Brain microvascular endothelial cell (primary cell): ENCODE results near the gene PRSS36.

Source experiments
- DNase-seq: peaks from one replicate; pipeline ENCODE4 v3.0.0-alpha.2; 2020
- H3K27ac ChIP-seq: fragments of 250-450 bp; sonication (Bioruptor Pico); 2 replicates; pipeline ENCODE4 v1.5.1; 2020; ENCODE audit warnings: mild to moderate bottlenecking, moderate library complexity
- H3K27me3 ChIP-seq: fragments of 250-450 bp; sonication (Bioruptor Pico); replicated peaks from 2 replicates; pipeline ENCODE4 v1.5.1; 2020; ENCODE audit warnings: mild to moderate bottlenecking
- H3K36me3 ChIP-seq: fragments of 250-450 bp; sonication (Bioruptor Pico); replicated peaks from 2 replicates; pipeline ENCODE4 v1.5.1; 2020; ENCODE audit warnings: mild to moderate bottlenecking
- H3K4me3 ChIP-seq: 2 replicates; pipeline ENCODE4 v1.5.1; 2011; ENCODE audit warnings: low read depth, mild to moderate bottlenecking, control low read depth, low read length, moderate library complexity
- in situ Hi-C: cut with HindIII; loops from 2 replicates; pipeline ENCODE4 v1.10.0; 2017; ENCODE audit warnings: low sequenced_read_pairs, low pct_ligation_motif_present
- TF ChIP-seq, protein P1 (sequence below): IDR thresholded peaks from 2 replicates; pipeline ENCODE4 v1.5.1; 2011; ENCODE audit warnings: low read depth, mild to moderate bottlenecking, moderate library complexity, low read length, control low read depth, inconsistent platforms; ENCODE audit errors: missing control alignments

Gene PRSS36

DNA sequence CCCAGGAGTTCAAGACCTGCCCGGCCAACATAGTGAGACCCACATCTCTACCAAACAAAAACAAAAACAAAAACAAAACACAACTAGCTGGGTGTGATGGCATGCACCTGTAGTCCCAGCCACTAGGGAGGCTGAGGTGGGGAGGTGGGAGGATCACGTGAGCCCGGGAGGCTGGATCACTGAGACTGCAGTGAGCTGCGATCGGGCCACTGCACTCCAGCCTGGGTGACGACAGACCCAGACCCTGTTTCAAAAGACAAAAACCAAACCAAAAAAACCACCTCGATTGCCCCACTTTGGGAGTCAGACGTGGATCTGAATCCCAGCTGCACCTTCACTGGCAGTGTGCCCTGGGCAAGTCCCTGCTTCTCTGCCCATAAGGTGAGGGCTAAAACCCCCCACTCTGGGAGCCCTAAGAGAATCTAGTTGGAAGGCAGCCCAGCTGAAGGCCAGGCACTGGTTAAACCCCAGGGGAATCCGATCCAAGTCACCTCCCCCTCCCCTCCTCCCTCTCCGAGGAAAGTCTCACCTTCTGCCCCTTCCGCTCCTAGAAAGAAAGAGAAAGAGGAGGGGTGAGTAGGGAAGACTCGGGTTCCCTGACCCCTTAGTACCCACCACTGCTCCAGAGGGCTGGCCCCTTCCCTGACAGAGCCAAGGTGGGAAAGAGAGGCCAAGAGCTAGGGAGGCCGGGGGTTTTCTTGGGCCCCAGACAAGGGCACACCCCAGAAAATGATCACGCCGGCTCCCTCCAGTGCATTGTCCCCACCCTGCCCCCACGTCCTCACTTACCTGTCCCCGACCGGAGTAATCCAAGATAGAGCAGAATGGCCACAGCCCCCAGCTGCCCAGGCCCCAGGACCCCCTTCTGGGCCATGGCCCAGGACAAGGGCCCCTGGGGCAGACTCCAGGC lies 15.0 kb downstream of the PRSS36 start:
- no peak for DNase-seq
- Histone ChIP-seq H3K27ac (no peak overlapping the region), H3K27me3 (no peaks in the 10 kb centered on the region), H3K36me3 (no peaks in the 10 kb centered on the region), H3K4me3 (no peak overlapping the region)
- in situ Hi-C loops, result no loop called here
- TF ChIP-seq, protein P1, sequence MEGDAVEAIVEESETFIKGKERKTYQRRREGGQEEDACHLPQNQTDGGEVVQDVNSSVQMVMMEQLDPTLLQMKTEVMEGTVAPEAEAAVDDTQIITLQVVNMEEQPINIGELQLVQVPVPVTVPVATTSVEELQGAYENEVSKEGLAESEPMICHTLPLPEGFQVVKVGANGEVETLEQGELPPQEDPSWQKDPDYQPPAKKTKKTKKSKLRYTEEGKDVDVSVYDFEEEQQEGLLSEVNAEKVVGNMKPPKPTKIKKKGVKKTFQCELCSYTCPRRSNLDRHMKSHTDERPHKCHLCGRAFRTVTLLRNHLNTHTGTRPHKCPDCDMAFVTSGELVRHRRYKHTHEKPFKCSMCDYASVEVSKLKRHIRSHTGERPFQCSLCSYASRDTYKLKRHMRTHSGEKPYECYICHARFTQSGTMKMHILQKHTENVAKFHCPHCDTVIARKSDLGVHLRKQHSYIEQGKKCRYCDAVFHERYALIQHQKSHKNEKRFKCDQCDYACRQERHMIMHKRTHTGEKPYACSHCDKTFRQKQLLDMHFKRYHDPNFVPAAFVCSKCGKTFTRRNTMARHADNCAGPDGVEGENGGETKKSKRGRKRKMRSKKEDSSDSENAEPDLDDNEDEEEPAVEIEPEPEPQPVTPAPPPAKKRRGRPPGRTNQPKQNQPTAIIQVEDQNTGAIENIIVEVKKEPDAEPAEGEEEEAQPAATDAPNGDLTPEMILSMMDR, result no peak

DNA sequence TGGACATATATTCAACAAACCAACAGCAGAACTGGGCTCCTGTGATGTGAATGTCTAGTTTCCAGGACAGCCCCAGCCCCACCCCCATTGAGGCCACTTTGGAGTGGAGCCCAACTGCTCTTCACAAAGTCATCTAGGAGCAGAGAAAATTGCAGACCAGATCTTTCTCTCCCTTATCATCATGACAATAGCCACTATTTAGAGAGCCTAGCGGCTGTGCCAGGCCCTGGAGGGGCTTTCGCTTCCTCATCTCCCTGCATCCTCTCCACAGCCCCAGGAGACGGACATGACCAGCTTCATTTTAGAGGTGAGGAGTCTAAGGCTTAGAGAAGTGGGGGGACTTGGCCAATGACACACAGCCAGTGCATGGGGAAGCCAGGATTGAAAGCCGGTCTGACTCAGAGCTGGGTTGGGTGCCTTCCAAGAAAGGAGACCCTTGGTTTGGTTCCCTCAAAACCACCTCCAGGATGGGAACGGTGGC lies 15.7 kb downstream of the PRSS36 start:
- in situ Hi-C loops, result no loop called here
- TF ChIP-seq, protein P1, result no peak
- Histone ChIP-seq H3K36me3 (no peaks in the 10 kb centered on the region), H3K27ac (no peak overlapping the region), H3K4me3 (no peak overlapping the region), H3K27me3 (no peaks in the 10 kb centered on the region)
- DNase-seq, result no peak

DNA sequence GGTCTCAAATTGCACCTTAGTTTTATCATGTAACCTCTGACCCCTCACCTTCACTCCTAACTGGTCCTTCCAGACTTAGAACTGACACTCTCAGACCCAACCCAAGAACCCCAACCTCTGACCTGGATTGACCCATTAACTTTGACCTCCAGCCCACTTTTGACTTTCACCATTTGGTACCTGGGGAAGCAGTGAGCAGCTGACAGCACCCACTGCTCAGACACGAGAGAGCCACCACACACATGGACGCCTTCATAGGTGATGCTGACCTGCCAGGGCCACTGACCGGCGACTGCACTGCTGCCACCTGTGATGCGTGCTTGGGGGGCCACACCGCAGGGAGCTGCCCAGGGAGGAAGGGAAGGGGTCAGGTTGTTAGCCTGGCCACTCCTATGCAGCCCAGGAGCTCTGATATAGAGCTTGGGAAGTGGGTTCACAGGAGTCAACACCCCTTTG lies 16.8 kb downstream of the PRSS36 start:
- DNase-seq, result no peak
- no peaks in the 10 kb centered on the region for H3K36me3 ChIP-seq
- in situ Hi-C loops, result no loop called here
- TF ChIP-seq, protein P1, result no peak
- no peak overlapping the region for H3K4me3 ChIP-seq
- H3K27me3 ChIP-seq, result no peaks in the 10 kb centered on the region
- H3K27ac ChIP-seq, result no peak overlapping the region

DNA sequence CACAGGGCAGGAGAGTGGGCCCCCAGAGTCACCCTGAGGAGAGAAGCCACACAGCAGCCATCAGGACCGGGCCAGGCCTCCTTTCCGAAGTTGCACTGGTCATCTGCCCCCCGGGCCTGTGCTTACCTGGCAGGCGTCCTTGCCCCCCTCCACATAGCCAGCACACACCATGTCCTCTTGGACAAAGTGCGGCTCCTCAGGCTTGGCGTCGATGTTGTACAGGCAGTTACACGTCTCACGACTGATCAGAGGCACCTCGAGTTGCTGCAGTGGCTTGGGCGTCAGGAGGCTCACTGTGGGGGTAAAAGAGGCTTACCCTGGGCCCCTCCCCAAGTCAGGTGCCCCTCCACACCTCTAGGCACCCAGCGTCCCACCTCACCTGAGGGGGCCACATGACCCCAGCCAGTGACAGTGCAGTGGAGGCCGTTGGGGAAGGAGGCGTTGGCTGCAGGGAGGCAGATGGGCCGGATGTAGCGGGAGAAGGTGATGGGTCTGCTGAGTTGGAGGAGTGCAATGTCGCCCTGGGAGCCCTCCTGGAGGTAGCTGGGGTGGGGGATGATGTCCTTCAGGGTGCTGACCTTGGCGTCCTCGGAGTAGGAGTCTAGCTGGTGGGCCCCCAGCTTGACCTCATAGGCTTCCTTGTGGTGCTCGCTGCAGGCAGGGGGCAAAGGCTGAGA lies 17.4 kb downstream of the PRSS36 start:
- Histone ChIP-seq H3K36me3 (no peaks in the 10 kb centered on the region), H3K27me3 (no peaks in the 10 kb centered on the region), H3K27ac (no peak overlapping the region), H3K4me3 (no peak overlapping the region)
- in situ Hi-C loops, result no loop called here
- DNase-seq, result no peak
- TF ChIP-seq, protein P1, result no peak

DNA sequence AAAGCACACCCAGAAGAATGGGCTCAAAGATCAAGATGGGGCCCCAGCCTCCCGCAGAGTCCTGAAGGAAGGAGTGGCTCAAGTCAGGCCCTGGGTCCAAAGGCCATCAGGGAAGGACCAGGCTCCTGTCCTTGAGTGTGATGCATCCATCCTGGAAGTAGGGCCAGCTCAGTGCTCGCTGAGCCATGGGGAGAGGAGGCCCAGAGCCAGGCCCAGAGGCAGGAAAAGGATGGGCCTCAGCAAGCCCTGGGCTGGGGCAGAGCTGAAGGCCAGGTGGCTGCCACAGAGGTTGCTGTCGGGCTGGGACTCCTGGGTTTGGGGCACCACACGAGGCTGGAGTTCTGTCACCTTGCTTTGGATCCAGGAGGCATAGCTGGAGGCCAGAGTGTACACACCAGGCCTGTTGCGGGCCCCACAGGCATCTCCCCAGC lies 18.0 kb downstream of the PRSS36 start:
- DNase-seq, result no peak
- Histone ChIP-seq H3K27me3 (no peaks in the 10 kb centered on the region), H3K36me3 (peaks cover 2% of the 10 kb centered on the region), H3K4me3 (no peak overlapping the region), H3K27ac (no peak overlapping the region)
- TF ChIP-seq, protein P1, result no peak
- in situ Hi-C loops, result no loop called here
